Endodermal cell (in vitro differentiated cells): Measurements from ENCODE around the gene UTP4. TPM values are rescaled to one million over a fixed set of nuclear protein-coding genes. Genes with fewer than 3 reads are reported as not detected.

ENCODE experiments used
- DNase-seq: peaks from one replicate; pipeline ENCODE4 v3.0.0-alpha.2; 2017
- H3K27ac ChIP-seq: 2 replicates; pipeline ENCODE4 v1.5.1; 2013; ENCODE audit warnings: mild to moderate bottlenecking, low read depth, low read length, moderate library complexity
- H3K27me3 ChIP-seq: 2 replicates; pipeline ENCODE4 v1.6.1; 2013; ENCODE audit warnings: mild to moderate bottlenecking, low read length, moderate library complexity; ENCODE audit not compliant: insufficient read depth, control insufficient read depth, poor library complexity, severe bottlenecking
- H3K36me3 ChIP-seq: 2 replicates; pipeline ENCODE4 v1.7.0; 2013; ENCODE audit warnings: mild to moderate bottlenecking, low read length, moderate library complexity; ENCODE audit not compliant: control insufficient read depth, insufficient read depth
- H3K4me1 ChIP-seq: one replicate; pipeline ENCODE4 v1.7.0; 2013; ENCODE audit warnings: low read length; ENCODE audit not compliant: control insufficient read depth, insufficient read depth
- H3K4me3 ChIP-seq: 2 replicates; pipeline ENCODE4 v1.5.1; 2013; ENCODE audit warnings: mild to moderate bottlenecking, low read length, moderate library complexity
- H3K9ac ChIP-seq: 2 replicates; pipeline ENCODE4 v1.6.1; 2013; ENCODE audit warnings: mild to moderate bottlenecking, low read length, moderate library complexity; ENCODE audit not compliant: poor library complexity, severe bottlenecking; ENCODE audit errors: extremely low read depth
- H3K9me3 ChIP-seq: 2 replicates; pipeline ENCODE4 v1.6.1; 2013; ENCODE audit warnings: mild to moderate bottlenecking, low read length, moderate library complexity; ENCODE audit not compliant: control insufficient read depth
- H3K27ac Mint-ChIP-seq: 2 replicates; pipeline ENCODE4 v1.8.0; 2020; ENCODE audit warnings: mixed read lengths
- H3K27me3 Mint-ChIP-seq: 2 replicates; pipeline ENCODE4 v1.8.0; 2021; ENCODE audit warnings: mild to moderate bottlenecking, mixed read lengths; ENCODE audit not compliant: insufficient read depth
- H3K36me3 Mint-ChIP-seq: 2 replicates; pipeline ENCODE4 v1.8.0; 2020; ENCODE audit warnings: low read depth, mixed read lengths
- H3K4me1 Mint-ChIP-seq: 2 replicates; pipeline ENCODE4 v1.8.0; 2020; ENCODE audit warnings: mixed read lengths
- H3K4me3 Mint-ChIP-seq: 2 replicates; pipeline ENCODE4 v1.8.0; 2020; ENCODE audit warnings: mild to moderate bottlenecking, moderate library complexity, mixed read lengths
- H3K9me3 Mint-ChIP-seq: 2 replicates; pipeline ENCODE4 v1.8.0; 2020; ENCODE audit warnings: mild to moderate bottlenecking, mixed read lengths
- CTCF ChIP-seq: fragments of 200-600 bp; sonication (generic); conservative IDR thresholded peaks from 2 replicates; pipeline ENCODE4 v1.5.0; 2021; ENCODE audit warnings: antibody characterized with exemption, mild to moderate bottlenecking
- WGBS, 2 experiments: methylation state at CpG; one replicate each; pipeline versions ENCODE4 v1.1.5 to v1.1.7; 2013; ENCODE audit warnings: missing lambda C conversion rate in 2 of 2, mixed read lengths in 1 of 2; ENCODE audit not compliant: insufficient coverage in 1 of 2, insufficient read length in 1 of 2; 5-methylcytosine and 5-hydroxymethylcytosine counted together
- total RNA-seq, 2 donors: library from RNA; stranded (reverse); fragmentation: NEBNext Ultra II Directional in 1 of 2; extraction: Animal tissue kit (Norgen Biotek cat#: 25700) in 1 of 2; gene quantifications; 2 replicates in 1 of 2; 3 replicates in 1 of 2; pipeline ENCODE4 v1.2.1, GENCODE V29; 2021

The UTP4 gene
- total RNA-seq, 2 donors from 2014 or later = 44.1 to 45.3 TPM

DNA sequence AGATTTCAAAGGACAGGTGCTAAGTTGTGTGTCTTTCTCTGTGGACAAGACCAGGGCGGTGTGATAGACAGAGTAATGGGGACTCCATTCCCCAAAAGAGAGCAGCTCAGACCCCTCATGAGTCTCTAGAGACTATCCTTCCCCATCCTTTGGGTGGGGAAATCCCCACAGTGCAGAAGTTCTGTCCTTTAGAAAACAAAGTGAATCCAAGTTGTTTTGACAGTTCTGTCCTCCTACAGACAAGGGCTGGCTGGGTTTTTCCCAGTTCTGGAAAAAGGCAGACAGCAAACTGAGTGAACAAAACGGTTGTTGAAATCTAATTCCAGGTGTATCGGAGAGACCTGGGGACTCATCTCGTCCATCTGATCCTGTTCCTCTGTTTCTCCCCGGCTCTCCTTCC, 37.9 kb upstream of the UTP4 start:
- peaks cover 13% of the 10 kb centered on the region for H3K4me1 Mint-ChIP-seq
- WGBS, 2 experiments = 87 to 89% methylated on average over 5 of the region's 5 CpGs
- H3K9me3 Mint-ChIP-seq = no peaks in the 10 kb centered on the region
- Histone ChIP-seq H3K4me1 (peaks cover 4% of the 10 kb centered on the region), H3K9ac (no peak overlapping the region), H3K9me3 (no peaks in the 10 kb centered on the region), H3K36me3 (no peaks in the 10 kb centered on the region), H3K4me3 (no peak overlapping the region), H3K27ac (no peak overlapping the region), H3K27me3 (peaks cover under 1% of the 10 kb centered on the region)
- no peak for TF ChIP-seq CTCF
- no peak overlapping the region for H3K27ac Mint-ChIP-seq
- H3K27me3 Mint-ChIP-seq = peaks cover 19% of the 10 kb centered on the region
- peak; percentile 35 for DNase-seq
- H3K4me3 Mint-ChIP-seq = no peak overlapping the region
- no peaks in the 10 kb centered on the region for H3K36me3 Mint-ChIP-seq

DNA sequence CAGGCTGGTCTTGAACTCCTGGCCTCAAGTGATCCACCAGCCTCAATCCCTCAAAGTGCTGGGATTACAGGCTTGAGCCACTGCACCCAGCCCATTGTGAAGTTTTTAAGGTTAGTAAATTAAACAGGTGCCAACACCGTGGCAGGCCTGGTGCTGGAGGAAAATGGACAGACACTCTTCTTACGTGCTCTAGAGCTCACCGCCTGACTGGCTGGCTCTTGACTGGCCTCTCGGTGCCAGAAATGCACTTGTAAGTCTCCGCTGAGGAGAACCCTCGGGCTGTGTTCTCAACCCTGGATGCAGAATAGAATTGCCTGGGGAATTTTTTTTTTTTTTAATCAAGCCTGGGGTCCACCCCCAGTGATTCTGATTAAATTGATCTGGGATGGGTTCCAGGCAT, 37.3 kb upstream of the UTP4 start:
- no peak for TF ChIP-seq CTCF
- no peak overlapping the region for H3K27ac Mint-ChIP-seq
- Histone ChIP-seq H3K36me3 (no peaks in the 10 kb centered on the region), H3K9me3 (no peaks in the 10 kb centered on the region), H3K4me1 (no peaks in the 10 kb centered on the region), H3K4me3 (no peak overlapping the region), H3K27ac (no peak overlapping the region), H3K9ac (no peak overlapping the region), H3K27me3 (peaks cover 8% of the 10 kb centered on the region)
- H3K36me3 Mint-ChIP-seq = no peaks in the 10 kb centered on the region
- H3K4me1 Mint-ChIP-seq = peaks cover 14% of the 10 kb centered on the region
- no peaks in the 10 kb centered on the region for H3K9me3 Mint-ChIP-seq
- DNase-seq = no peak
- WGBS, 2 experiments = 95 to 97% methylated on average over 4 to 6 of the region's 6 CpGs
- no peak overlapping the region for H3K4me3 Mint-ChIP-seq
- peaks cover 25% of the 10 kb centered on the region for H3K27me3 Mint-ChIP-seq

- Mint-ChIP-seq H3K27me3 (peaks cover 60% of the 10 kb centered on the region), H3K4me3 (no peak overlapping the region), H3K4me1 (peaks cover 26% of the 10 kb centered on the region), H3K27ac (no peak overlapping the region), H3K36me3 (no peaks in the 10 kb centered on the region), H3K9me3 (no peaks in the 10 kb centered on the region)
- Histone ChIP-seq H3K9me3 (no peaks in the 10 kb centered on the region), H3K4me1 (peaks cover 4% of the 10 kb centered on the region), H3K27me3 (peaks cover 44% of the 10 kb centered on the region), H3K4me3 (no peak overlapping the region), H3K27ac (no peak overlapping the region), H3K36me3 (no peaks in the 10 kb centered on the region), H3K9ac (no peak overlapping the region)
- TF ChIP-seq CTCF = no peak
- WGBS, 2 experiments = 84 to 85% methylated on average over 10 to 11 of the region's 11 CpGs
- no peak for DNase-seq
These were observed 32.3 kb upstream of the UTP4 start for GRCh38 chr16:69100071-69100691.
